Measurements from ENCODE around the gene HEXIM2. TPM values are rescaled to one million over a fixed set of nuclear protein-coding genes. Genes with fewer than 3 reads are reported as not detected.

HEXIM2 gene
- total and polyA plus RNA-seq, 12 donors, result 3.0 to 10.3 (median 6.3) TPM

DNA sequence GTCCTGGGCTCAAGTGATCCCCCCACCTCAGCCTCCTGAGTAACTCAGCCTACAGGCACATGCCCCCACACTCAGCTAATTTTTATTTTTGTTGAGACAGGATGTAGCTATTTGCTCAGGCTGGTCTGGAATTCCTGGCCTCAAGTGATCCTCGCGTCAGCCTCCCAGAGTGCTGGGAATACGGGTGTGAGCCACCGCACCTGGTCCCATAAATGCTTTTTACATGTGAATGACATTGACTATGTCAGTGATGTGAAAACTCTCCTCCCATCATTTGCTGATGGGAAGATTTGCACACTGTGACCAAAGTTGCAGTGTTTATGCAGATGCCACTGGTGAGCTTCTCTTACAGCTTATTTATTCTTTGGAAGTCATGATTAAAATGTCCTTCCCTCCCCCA is 44.3 kb upstream of the HEXIM2 start:
- no peaks in the 10 kb centered on the region for H3K9me3 ChIP-seq
- H3K4me3 ChIP-seq, result no peak overlapping the region
- 96 to 97% methylated on average over 4 of the region's 4 CpGs for WGBS, 2 donors
- H3K4me1 ChIP-seq, result peaks cover 0 to 8% (median 4%) of the 10 kb centered on the region in 9 donors
- H3K27ac ChIP-seq, result no peak overlapping the region
- TF ChIP-seq, protein P1, sequence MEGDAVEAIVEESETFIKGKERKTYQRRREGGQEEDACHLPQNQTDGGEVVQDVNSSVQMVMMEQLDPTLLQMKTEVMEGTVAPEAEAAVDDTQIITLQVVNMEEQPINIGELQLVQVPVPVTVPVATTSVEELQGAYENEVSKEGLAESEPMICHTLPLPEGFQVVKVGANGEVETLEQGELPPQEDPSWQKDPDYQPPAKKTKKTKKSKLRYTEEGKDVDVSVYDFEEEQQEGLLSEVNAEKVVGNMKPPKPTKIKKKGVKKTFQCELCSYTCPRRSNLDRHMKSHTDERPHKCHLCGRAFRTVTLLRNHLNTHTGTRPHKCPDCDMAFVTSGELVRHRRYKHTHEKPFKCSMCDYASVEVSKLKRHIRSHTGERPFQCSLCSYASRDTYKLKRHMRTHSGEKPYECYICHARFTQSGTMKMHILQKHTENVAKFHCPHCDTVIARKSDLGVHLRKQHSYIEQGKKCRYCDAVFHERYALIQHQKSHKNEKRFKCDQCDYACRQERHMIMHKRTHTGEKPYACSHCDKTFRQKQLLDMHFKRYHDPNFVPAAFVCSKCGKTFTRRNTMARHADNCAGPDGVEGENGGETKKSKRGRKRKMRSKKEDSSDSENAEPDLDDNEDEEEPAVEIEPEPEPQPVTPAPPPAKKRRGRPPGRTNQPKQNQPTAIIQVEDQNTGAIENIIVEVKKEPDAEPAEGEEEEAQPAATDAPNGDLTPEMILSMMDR (IDR thresholded peaks at IDR 0.05), result no peak
- H3K27me3 ChIP-seq, result peaks cover 0 to 10% (median 0%) of the 10 kb centered on the region in 7 donors
- ATAC-seq (no peak), DNase-seq (no peak)
- peaks cover 0 to 70% (median 5%) of the 10 kb centered on the region in 9 donors for H3K36me3 ChIP-seq
- intact Hi-C loops (cut with DNase I), result no loop called here

DNA sequence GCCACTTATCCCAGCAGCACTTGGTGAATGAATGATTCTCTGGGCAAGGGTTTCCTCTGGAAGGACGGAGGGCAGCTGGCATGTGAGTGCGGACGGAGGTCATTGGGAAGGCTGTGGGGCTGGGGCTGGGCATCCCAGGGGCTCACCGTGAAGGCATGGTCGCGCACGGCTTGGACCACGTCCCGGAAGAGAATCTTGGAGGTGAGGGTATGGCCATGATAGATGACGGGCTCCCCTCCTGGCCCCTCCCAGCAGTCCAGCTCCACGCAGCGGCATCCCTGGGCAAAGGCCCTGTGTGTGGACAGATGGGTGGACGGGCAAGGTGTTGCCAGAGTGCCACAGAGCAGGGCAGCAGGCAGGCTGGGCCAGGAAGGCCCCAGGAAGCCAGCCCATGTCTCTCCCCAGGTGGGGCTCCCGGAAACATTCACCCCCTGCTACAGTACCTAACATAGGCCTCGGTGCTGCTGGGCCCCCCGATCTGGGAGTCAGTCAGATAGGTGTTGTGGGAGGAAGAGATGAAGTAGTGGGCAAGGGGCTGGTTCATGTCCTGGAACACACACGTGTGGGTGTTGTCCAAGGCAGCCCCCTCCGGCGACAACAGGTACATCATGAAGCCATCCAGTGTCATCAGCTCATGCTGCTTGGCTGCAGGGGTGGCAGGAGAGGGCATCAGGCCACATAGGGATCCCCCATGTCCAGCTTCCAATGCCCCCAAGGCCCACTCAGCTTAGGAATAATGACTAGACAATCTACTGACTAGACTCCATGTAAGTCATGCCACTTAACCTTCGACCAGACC is 43.6 kb upstream of the HEXIM2 start:
- no peak overlapping the region for H3K4me3 ChIP-seq
- no peak for ATAC-seq
- DNase-seq, result no peak
- H3K36me3 ChIP-seq, result peaks cover 0 to 63% (median 0%) of the 10 kb centered on the region in 9 donors
- intact Hi-C loops (cut with DNase I), result no loop called here
- H3K27ac ChIP-seq, result no peak overlapping the region
- TF ChIP-seq, protein P1 (IDR thresholded peaks at IDR 0.05), result no peak
- H3K9me3 ChIP-seq, result no peaks in the 10 kb centered on the region
- H3K4me1 ChIP-seq, result peaks cover 0 to 13% (median 10%) of the 10 kb centered on the region in 9 donors
- H3K27me3 ChIP-seq, result peaks cover 0 to 10% (median 0%) of the 10 kb centered on the region in 7 donors
- 91 to 93% methylated on average over 20 of the region's 20 CpGs for WGBS, 2 donors

DNA sequence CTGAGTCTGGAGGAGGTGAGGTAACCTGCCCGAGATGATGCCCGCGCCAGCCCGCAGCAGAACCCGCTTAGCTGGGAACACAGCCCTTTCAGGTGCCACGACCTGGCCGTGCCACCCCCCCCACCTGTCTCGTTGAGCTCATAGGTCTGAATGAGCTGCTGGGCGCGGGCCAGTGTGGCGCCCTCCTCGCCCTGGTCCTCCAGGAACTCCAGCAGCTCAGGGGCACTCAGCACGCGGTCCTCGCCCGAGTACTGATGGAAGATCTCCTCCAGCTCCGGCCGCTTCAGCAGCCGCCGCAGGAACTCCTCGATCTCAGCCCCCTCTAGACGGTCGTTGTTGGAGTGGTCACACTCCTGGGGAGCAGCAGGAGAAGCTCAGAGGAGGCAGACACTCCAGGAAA is 43.0 kb upstream of the HEXIM2 start:
- TF ChIP-seq, protein P1 (IDR thresholded peaks at IDR 0.05), result no peak
- H3K4me1 ChIP-seq, result peaks cover under 1 to 20% (median 16%) of the 10 kb centered on the region in 9 donors
- H3K9me3 ChIP-seq, result no peaks in the 10 kb centered on the region
- H3K36me3 ChIP-seq, result peaks cover 0 to 58% (median 0%) of the 10 kb centered on the region in 9 donors
- DNase-seq (no peak), ATAC-seq (no peak)
- WGBS, 2 donors, result 94% methylated on average over 23 of the region's 23 CpGs
- intact Hi-C loops (cut with DNase I), result no loop called here
- H3K4me3 ChIP-seq, result no peak overlapping the region
- H3K27me3 ChIP-seq, result peaks cover 0 to 10% (median 0%) of the 10 kb centered on the region in 7 donors
- H3K27ac ChIP-seq, result no peak overlapping the region

DNA sequence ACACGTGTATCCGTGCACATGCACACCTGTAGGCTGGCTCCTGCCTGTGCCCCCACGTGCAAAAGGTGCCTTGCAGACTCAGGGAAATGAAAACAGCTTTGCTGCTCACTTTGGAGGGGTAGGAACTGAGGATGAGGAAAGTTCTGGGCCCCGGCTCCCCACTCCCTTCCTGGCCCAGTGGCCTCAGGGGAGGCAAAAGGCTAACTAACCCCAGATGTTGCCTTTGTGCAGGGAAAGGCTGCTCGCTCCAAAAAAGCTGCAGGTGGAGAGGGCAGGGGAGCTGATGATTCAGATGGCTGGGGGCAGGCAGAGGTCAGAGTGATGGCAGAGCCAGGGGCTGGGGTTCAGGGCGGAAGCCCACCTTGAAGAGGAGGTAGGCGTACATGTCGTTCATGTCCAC is 41.7 kb upstream of the HEXIM2 start:
- peaks cover 0 to 45% (median 0%) of the 10 kb centered on the region in 9 donors for H3K36me3 ChIP-seq
- DNase-seq (no peak), ATAC-seq (no peak)
- peaks cover 0 to 10% (median 0%) of the 10 kb centered on the region in 7 donors for H3K27me3 ChIP-seq
- TF ChIP-seq, protein P1 (IDR thresholded peaks at IDR 0.05), result no peak
- H3K27ac ChIP-seq, result no peak overlapping the region
- intact Hi-C loops (cut with DNase I), result loop anchor here in 1 of 10 donors (10.0 kb wide), 1 partner anchor 345 kb away; no protein-coding TSS in a partner anchor
- WGBS, 2 donors, result 89 to 93% methylated on average over 8 of the region's 8 CpGs
- H3K4me3 ChIP-seq, result no peak overlapping the region
- H3K4me1 ChIP-seq, result peaks cover 10 to 32% (median 27%) of the 10 kb centered on the region in 9 donors
- no peaks in the 10 kb centered on the region for H3K9me3 ChIP-seq
